Uterus (tissue), 2 donors: ENCODE measurements around the gene CACNA1C.

Experiments
- POLR2A ChIP-seq, 2 donors: fragments of 450-650 bp; IDR thresholded peaks; one replicate each; pipeline ENCODE4 v1.6.1; 2016; ENCODE audit warnings: antibody characterized with exemption in 2 of 2, mild to moderate bottlenecking in 1 of 2, moderate library complexity in 1 of 2
- TF ChIP-seq, protein P1 (sequence below), 4 experiments: fragments of 200-600 bp in 2 of 4; fragments of 450-650 bp in 2 of 4; sonication (generic) in 2 of 4; IDR thresholded peaks; one replicate each; pipeline ENCODE4 v1.5.1; 2016 to 2019; ENCODE audit warnings: antibody characterized with exemption in 4 of 4, mild to moderate bottlenecking in 2 of 4, moderate library complexity in 1 of 4

DNA sequence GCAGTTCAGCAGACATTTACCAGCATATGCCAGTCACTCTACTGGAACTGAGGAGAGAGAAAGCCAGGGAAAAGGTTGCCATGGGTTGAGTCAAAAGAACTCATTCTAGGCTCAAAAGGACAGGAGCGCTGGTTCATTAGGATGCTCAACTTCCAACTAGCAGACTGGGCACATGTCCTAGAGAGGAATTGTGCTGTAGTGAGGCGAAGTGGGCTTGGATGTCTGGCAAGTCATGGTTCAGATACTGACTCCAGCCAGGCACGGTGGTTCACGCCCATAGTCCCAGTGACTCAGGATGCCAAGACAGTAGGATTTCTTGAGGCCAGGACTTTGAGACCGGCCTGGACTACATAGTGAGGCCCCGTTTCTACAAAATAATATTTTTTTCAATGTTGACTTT lies 281.5 kb downstream of the CACNA1C start:
- TF ChIP-seq, protein P1, sequence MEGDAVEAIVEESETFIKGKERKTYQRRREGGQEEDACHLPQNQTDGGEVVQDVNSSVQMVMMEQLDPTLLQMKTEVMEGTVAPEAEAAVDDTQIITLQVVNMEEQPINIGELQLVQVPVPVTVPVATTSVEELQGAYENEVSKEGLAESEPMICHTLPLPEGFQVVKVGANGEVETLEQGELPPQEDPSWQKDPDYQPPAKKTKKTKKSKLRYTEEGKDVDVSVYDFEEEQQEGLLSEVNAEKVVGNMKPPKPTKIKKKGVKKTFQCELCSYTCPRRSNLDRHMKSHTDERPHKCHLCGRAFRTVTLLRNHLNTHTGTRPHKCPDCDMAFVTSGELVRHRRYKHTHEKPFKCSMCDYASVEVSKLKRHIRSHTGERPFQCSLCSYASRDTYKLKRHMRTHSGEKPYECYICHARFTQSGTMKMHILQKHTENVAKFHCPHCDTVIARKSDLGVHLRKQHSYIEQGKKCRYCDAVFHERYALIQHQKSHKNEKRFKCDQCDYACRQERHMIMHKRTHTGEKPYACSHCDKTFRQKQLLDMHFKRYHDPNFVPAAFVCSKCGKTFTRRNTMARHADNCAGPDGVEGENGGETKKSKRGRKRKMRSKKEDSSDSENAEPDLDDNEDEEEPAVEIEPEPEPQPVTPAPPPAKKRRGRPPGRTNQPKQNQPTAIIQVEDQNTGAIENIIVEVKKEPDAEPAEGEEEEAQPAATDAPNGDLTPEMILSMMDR (IDR thresholded peaks at IDR 0.05) = no peak
- TF ChIP-seq POLR2A (IDR thresholded peaks at IDR 0.05) = no peak
